ENCODE measurements around the gene NELL1.

- no peak for TF ChIP-seq POLR2A (IDR thresholded peaks at IDR 0.05; ENCODE audit: low read depth, low read length)
- TF ChIP-seq TAF1 (IDR thresholded peaks at IDR 0.05; ENCODE audit: low read depth, low read length) = no peak
- no peak for TF ChIP-seq POLR2AphosphoS5 (IDR thresholded peaks at IDR 0.05; ENCODE audit: low read depth, low read length)
Measured at GRCh38 chr11:21414953-21415352, 745.6 kb downstream of the NELL1 start.
